Tibial artery (tissue), 4 donors: ENCODE results near the gene SAMD13.

ENCODE experiments used
- DNase-seq, 2 donors: peaks; one replicate each; pipeline ENCODE4 v3.0.0-alpha.2; 2019
- H3K27ac ChIP-seq, 2 donors: fragments of 200-600 bp; sonication (generic) in 1 of 2; 1 replicate in 1 of 2; 2 replicates in 1 of 2; pipeline ENCODE4 v1.5.1; 2018 to 2019; ENCODE audit warnings: mild to moderate bottlenecking in 1 of 2
- H3K27me3 ChIP-seq, 2 donors: fragments of 200-600 bp; sonication (generic) in 1 of 2; one replicate each; pipeline versions ENCODE4 v1.5.1 to v1.6.0; 2016 to 2019
- H3K36me3 ChIP-seq, 3 donors: fragments of 200-600 bp; sonication (generic) in 2 of 3; one replicate each; pipeline ENCODE4 v1.5.1; 2016 to 2019; ENCODE audit warnings: mild to moderate bottlenecking in 2 of 3
- H3K4me1 ChIP-seq, 4 donors: fragments of 200-600 bp; sonication (generic) in 2 of 4; 1 replicate in 3 of 4; 2 replicates in 1 of 4; pipeline ENCODE4 v1.5.1; 2016 to 2019
- H3K4me3 ChIP-seq, 2 donors: fragments of 200-600 bp; sonication (generic) in 1 of 2; 1 replicate in 1 of 2; 2 replicates in 1 of 2; pipeline ENCODE4 v1.5.1; 2018 to 2019; ENCODE audit warnings: mild to moderate bottlenecking in 2 of 2
- H3K9me3 ChIP-seq, 3 donors: fragments of 200-600 bp; sonication (generic) in 1 of 3; one replicate each; pipeline ENCODE4 v1.5.1; 2016 to 2019
- intact Hi-C: fragments of 100-400 bp; cut with DNase I; formaldehyde crosslinking; loops from one replicate; pipeline ENCODE4 v1.15.0; 2023; ENCODE audit warnings: low total_unique reads
- TF ChIP-seq, protein P1 (sequence below), 2 experiments: fragments of 200-600 bp in 1 of 2; fragments of 450-650 bp in 1 of 2; IDR thresholded peaks; one replicate each; pipeline ENCODE4 v1.5.1; 2017 to 2019; ENCODE audit warnings: antibody characterized with exemption in 2 of 2, mild to moderate bottlenecking in 1 of 2, moderate library complexity in 1 of 2

SAMD13 gene, protein sequence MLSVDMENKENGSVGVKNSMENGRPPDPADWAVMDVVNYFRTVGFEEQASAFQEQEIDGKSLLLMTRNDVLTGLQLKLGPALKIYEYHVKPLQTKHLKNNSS

DNA sequence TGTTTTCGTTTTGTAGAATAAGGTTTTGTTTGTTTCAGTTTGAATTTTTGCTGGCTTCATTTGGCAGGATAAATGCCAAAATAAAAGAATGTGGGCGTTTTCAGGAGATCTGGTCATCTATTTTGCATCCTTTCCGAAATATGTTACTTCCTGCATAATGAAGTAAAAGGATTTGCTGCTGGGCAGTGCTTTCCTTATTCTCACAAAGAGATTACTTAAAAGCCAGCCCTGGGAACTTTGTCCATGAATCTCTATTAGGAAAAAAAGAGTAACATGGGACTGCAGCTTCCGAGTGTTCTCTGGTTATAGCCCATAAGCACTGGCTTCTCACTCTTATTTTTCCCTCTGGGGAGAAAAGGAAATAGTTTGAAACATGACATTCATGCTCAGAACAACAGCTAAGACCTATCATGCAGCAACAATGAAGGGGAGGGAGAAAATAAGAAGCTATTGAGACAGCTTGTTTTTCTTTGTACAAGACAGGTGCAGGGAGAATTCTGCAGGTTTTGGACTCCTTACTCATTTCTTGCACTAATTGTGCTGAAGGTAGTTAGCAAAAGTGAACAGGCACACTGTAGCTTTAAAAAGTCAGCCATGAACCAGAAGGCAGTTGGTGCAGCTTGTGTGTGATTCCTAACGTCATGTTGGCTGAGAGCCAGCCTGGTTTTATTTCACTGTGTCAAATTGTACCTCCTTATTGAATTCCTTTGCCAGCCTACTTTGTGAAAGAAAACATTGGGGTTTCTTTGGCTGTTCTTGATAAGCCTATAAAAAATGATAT, at the start of gene SAMD13:
Gene SAMD13, plus strand, starts transcription at position 705 of the 781 bp plus-strand sequence. CDS start 1,527 bp downstream, outside the sequence.
- DNase-seq: peak; percentile 81 to 82
- Histone ChIP-seq H3K4me1 (peaks cover 0 to 47% (median 17%) of the 10 kb centered on the region in 4 donors), H3K36me3 (no peaks in the 10 kb centered on the region), H3K27ac (peak within 1 kb of the TSS; percentile 39 to 51), H3K4me3 (peak within 1 kb of the TSS; percentile 38 to 41), H3K9me3 (no peaks in the 10 kb centered on the region), H3K27me3 (no peaks in the 10 kb centered on the region)
- intact Hi-C loops: no loop called here
- TF ChIP-seq, protein P1, sequence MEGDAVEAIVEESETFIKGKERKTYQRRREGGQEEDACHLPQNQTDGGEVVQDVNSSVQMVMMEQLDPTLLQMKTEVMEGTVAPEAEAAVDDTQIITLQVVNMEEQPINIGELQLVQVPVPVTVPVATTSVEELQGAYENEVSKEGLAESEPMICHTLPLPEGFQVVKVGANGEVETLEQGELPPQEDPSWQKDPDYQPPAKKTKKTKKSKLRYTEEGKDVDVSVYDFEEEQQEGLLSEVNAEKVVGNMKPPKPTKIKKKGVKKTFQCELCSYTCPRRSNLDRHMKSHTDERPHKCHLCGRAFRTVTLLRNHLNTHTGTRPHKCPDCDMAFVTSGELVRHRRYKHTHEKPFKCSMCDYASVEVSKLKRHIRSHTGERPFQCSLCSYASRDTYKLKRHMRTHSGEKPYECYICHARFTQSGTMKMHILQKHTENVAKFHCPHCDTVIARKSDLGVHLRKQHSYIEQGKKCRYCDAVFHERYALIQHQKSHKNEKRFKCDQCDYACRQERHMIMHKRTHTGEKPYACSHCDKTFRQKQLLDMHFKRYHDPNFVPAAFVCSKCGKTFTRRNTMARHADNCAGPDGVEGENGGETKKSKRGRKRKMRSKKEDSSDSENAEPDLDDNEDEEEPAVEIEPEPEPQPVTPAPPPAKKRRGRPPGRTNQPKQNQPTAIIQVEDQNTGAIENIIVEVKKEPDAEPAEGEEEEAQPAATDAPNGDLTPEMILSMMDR (IDR thresholded peaks at IDR 0.05): no peak

DNA sequence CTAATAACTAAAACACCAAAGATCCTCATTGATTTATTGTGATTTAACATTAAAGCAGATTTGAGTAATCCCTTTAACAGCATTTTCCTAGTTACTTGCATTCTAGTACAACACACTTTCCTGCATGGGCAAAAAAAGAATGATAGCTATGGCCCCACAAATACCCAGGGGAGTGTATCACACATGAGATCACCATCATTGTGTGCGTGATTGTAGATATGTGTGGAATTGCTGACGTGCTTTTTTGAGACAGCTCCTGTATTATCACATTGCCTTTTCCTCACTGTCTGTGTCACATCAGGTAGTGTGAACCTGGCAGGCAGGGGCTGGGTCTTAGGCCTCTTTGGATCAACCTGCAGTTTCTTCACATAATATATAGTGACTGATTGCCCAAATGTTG, 48.5 kb upstream of the SAMD13 start:
- peaks cover 0 to 35% (median 11%) of the 10 kb centered on the region in 4 donors for H3K4me1 ChIP-seq
- no peak for DNase-seq
- H3K27me3 ChIP-seq: no peaks in the 10 kb centered on the region
- H3K9me3 ChIP-seq: peaks cover 5 to 10% (median 7%) of the 10 kb centered on the region in 3 donors
- H3K27ac ChIP-seq: peak overlapping the region in 1 of 2 donors; percentile 41
- TF ChIP-seq, protein P1 (IDR thresholded peaks at IDR 0.05): no peak
- intact Hi-C loops: no loop called here
- no peak overlapping the region for H3K4me3 ChIP-seq
- no peaks in the 10 kb centered on the region for H3K36me3 ChIP-seq

DNA sequence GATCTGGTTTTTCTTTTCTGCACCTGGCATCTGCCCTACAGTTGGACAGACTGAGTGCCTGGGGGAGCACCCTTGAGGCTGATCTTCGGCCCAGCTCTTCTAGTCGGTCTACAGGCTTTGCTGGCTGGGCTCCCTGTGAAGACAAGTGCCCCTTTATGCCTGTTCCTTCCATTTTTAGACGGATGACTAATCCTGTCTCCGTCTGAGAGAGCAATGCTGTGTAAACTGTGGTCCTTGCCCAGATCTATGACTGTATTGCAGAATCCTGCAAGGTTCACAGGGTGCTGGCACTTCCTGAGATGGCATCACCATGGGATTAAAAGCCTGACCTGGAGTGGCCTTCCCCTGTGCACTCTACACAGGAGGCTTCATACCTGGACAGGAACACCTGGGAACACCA, 47.6 kb upstream of the SAMD13 start:
- Histone ChIP-seq H3K27ac (peak overlapping the region; percentile 41 to 57), H3K27me3 (no peaks in the 10 kb centered on the region), H3K4me1 (peaks cover 0 to 35% (median 11%) of the 10 kb centered on the region in 4 donors), H3K4me3 (no peak overlapping the region), H3K36me3 (no peaks in the 10 kb centered on the region), H3K9me3 (peaks cover 5 to 10% (median 7%) of the 10 kb centered on the region in 3 donors)
- intact Hi-C loops: no loop called here
- TF ChIP-seq, protein P1 (IDR thresholded peaks at IDR 0.05): no peak
- DNase-seq: peak; percentile 30 to 76

DNA sequence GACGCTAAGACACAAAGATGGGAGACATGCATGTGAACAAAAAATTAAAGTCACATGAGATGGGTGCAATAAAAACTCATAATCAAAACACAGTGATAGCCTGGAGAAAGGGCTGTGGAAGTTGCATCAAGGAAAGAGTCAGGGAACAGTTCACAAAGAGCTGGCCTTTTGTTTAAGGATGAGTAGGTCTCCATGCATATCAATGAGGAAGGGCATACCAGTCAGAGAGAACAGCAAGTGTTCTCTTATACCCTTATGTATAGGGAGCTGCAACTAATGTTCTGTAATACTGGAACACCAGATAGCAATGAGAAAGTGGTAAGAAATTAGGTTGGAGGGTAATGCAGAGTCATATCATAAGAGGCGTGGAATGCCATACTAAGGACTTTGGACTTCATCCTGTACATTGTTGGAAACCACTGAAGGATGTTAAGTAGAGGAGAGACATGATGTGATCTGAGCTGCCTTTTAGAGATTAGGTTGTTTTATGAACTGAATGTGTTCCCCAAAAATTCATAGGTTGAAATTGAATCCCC, 46.7 kb upstream of the SAMD13 start:
- peaks cover 0 to 35% (median 11%) of the 10 kb centered on the region in 4 donors for H3K4me1 ChIP-seq
- no peaks in the 10 kb centered on the region for H3K27me3 ChIP-seq
- peak overlapping the region; percentile 41 to 57 for H3K27ac ChIP-seq
- no peak overlapping the region for H3K4me3 ChIP-seq
- intact Hi-C loops: no loop called here
- H3K9me3 ChIP-seq: peaks cover 5 to 10% (median 7%) of the 10 kb centered on the region in 3 donors
- TF ChIP-seq, protein P1 (IDR thresholded peaks at IDR 0.05): no peak
- H3K36me3 ChIP-seq: no peaks in the 10 kb centered on the region
- DNase-seq: no peak

DNA sequence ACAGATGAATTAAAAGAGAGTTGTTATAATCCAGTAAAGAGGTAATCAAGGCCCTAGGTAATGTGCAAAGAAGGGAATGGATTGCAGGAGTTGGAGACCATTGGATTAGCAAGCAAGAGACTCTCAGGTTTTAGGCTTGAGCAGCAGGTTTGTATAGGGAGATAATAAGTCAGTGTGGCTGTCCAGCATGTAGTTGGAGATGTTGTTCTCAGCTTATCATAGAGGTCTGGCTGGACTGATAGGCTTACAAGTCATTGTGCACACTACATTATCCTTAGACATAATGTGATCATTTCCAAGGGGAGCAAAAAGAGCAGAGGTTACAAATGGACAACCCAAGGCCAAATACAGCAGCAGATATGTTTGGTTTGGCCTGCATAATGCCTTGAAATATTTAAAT, 45.9 kb upstream of the SAMD13 start:
- H3K9me3 ChIP-seq: peaks cover 0 to 4% (median 3%) of the 10 kb centered on the region in 3 donors
- H3K27me3 ChIP-seq: no peaks in the 10 kb centered on the region
- no peaks in the 10 kb centered on the region for H3K36me3 ChIP-seq
- intact Hi-C loops: no loop called here
- no peak overlapping the region for H3K27ac ChIP-seq
- no peak overlapping the region for H3K4me3 ChIP-seq
- peaks cover 0 to 35% (median 11%) of the 10 kb centered on the region in 4 donors for H3K4me1 ChIP-seq
- TF ChIP-seq, protein P1 (IDR thresholded peaks at IDR 0.05): no peak
- DNase-seq: no peak
